Activated T-cell treated with anti-CD3 and anti-CD28 coated beads, Interleukin-2, amount 50 U/mL, for 24 hours (primary cell): ENCODE data around the gene RAB40A.
A peak's percentile ranks its signal among the peaks of the same experiment; 100 is the strongest.

Experiments used
- DNase-seq: peaks from one replicate; pipeline ENCODE4 v3.0.0-alpha.2; 2020
- H3K27ac Mint-ChIP-seq: 2 replicates; pipeline ENCODE4 v1.8.0; 2020; ENCODE audit warnings: mild to moderate bottlenecking, mixed read lengths
- H3K27me3 Mint-ChIP-seq: 2 replicates; pipeline ENCODE4 v1.8.0; 2020; ENCODE audit warnings: mixed read lengths
- H3K36me3 Mint-ChIP-seq: 2 replicates; pipeline ENCODE4 v1.8.0; 2020; ENCODE audit warnings: low read depth, mixed read lengths
- H3K4me1 Mint-ChIP-seq: 2 replicates; pipeline ENCODE4 v1.8.0; 2020; ENCODE audit warnings: low read depth, mixed read lengths
- H3K4me3 Mint-ChIP-seq: 2 replicates; pipeline ENCODE4 v1.8.0; 2020; ENCODE audit warnings: mild to moderate bottlenecking, moderate library complexity, mixed read lengths
- H3K9me3 Mint-ChIP-seq: 2 replicates; pipeline ENCODE4 v1.8.0; 2020; ENCODE audit warnings: mixed read lengths

The RAB40A gene

GRCh38 chrX:103536732-103537131 lies 17.4 kb upstream of the RAB40A start:
- Mint-ChIP-seq H3K27ac (no peak overlapping the region), H3K36me3 (no peaks in the 10 kb centered on the region), H3K4me3 (no peak overlapping the region), H3K27me3 (peaks cover 37% of the 10 kb centered on the region), H3K4me1 (peaks cover 3% of the 10 kb centered on the region), H3K9me3 (no peaks in the 10 kb centered on the region)
- no peak for DNase-seq

- Mint-ChIP-seq H3K9me3 (no peaks in the 10 kb centered on the region), H3K4me1 (peaks cover 3% of the 10 kb centered on the region), H3K27me3 (peaks cover 35% of the 10 kb centered on the region), H3K36me3 (no peaks in the 10 kb centered on the region), H3K4me3 (no peak overlapping the region), H3K27ac (no peak overlapping the region)
- DNase-seq, result no peak
Observed at GRCh38 chrX:103536071-103536470, 16.8 kb upstream of the RAB40A start.

- no peaks in the 10 kb centered on the region for H3K36me3 Mint-ChIP-seq
- H3K4me3 Mint-ChIP-seq, result no peak overlapping the region
- peaks cover 3% of the 10 kb centered on the region for H3K4me1 Mint-ChIP-seq
- H3K27me3 Mint-ChIP-seq, result peaks cover 37% of the 10 kb centered on the region
- DNase-seq, result no peak
- no peaks in the 10 kb centered on the region for H3K9me3 Mint-ChIP-seq
- no peak overlapping the region for H3K27ac Mint-ChIP-seq
Observed at GRCh38 chrX:103535206-103535605, 15.9 kb upstream of the RAB40A start.

DNA sequence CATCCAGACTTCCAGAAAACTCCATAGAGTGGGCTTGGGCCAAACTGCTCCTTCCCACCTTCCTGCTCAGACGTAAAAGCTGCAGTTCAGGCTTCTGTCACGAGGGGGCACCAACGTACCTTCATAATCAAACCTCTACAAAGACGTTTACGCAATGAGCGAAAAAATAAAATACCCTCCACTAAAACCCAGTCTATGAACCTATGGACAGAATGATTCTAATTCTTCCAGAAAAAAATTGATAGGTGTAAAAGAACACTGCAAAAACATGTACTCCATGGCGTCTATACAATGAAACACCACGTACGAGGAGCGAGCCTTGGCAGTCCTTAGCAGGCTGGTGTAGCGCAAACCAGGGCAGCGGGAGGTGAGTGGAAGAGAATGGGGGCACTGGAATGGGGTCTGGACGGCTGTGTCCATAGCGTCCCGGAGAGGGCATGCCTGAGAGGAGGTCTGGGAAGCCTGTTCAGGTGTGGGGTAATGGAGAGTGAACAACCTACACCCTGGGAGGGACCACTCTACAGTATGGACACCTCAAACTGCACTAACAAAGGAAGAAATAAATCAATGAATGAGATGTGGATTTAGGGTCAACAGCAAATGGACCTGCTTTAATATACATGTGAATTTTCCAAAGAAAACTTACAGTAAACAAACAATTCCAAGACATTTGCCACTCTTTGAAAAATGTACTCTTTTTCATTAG lies 14.4 kb upstream of the RAB40A start:
- Mint-ChIP-seq H3K36me3 (no peaks in the 10 kb centered on the region), H3K4me1 (peaks cover 3% of the 10 kb centered on the region), H3K27ac (no peak overlapping the region), H3K9me3 (no peaks in the 10 kb centered on the region), H3K4me3 (peak overlapping the region; percentile 54), H3K27me3 (peaks cover 44% of the 10 kb centered on the region)
- DNase-seq, result peak; percentile 82

DNA sequence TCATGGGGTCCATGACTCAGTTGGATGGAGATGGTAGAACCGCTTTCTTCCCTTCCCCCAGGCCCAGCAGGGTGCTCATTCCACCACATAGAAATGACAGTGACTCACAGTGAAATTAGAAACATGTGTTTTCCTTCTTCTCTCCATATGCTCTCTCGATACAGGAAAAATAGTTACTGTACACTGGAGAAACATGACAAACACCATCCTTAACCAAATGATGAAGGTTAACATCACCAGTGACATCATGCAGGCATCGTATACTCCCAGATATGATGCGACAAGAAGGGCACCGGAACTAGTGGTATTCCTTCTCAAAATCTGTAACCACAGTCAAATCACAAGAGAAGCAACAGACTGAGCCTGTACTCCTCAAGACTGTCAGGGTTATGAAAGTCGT lies 11.7 kb upstream of the RAB40A start:
- no peak for DNase-seq
- peaks cover 52% of the 10 kb centered on the region for H3K27me3 Mint-ChIP-seq
- no peak overlapping the region for H3K4me3 Mint-ChIP-seq
- no peaks in the 10 kb centered on the region for H3K36me3 Mint-ChIP-seq
- H3K4me1 Mint-ChIP-seq, result peaks cover 3% of the 10 kb centered on the region
- H3K9me3 Mint-ChIP-seq, result no peaks in the 10 kb centered on the region
- no peak overlapping the region for H3K27ac Mint-ChIP-seq

DNA sequence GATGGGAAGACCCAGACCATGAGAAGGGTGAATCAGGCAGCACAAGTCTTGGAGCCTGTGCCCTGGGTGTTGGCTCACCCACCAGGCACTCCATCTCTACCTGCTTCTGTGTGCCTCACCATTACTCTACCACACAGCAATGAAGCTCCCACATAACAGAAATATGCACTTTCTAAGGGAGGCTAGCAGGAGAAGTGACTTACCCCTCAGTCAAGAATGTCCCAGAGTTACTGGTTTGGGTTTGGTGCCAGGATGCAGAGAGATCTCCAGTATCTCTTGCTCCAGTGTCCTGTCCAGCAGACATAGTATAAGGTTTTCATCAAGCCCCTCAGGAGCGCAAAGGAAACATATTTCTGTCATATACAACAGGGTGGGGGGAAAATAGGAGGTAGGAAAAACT lies 11.3 kb upstream of the RAB40A start:
- Mint-ChIP-seq H3K4me1 (peaks cover 3% of the 10 kb centered on the region), H3K27ac (no peak overlapping the region), H3K36me3 (no peaks in the 10 kb centered on the region), H3K27me3 (peaks cover 52% of the 10 kb centered on the region), H3K9me3 (no peaks in the 10 kb centered on the region), H3K4me3 (no peak overlapping the region)
- no peak for DNase-seq

DNA sequence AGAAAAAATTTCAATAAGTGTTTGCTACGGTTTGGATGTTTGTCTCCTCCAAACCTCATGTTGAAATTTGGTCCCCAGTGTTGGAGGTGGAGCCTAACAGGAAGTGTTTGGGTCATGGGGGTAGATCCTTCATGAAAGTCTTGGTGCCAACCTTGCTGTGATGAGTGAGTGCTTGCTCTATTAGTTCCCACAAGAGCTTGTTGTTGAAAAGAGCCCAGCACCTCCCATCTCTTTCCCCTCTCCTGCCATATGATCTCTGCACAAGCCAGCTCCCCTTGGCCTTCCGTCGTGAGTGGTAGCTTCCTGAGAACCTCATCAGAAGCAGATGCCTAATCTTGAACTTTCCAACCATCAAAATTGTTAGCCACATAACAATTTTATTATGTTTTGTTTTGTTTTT lies 10.3 kb upstream of the RAB40A start:
- no peak for DNase-seq
- Mint-ChIP-seq H3K27me3 (peaks cover 52% of the 10 kb centered on the region), H3K36me3 (no peaks in the 10 kb centered on the region), H3K4me3 (no peak overlapping the region), H3K4me1 (peaks cover 3% of the 10 kb centered on the region), H3K27ac (no peak overlapping the region), H3K9me3 (no peaks in the 10 kb centered on the region)

GRCh38 chrX:103524747-103525146 lies 5.5 kb upstream of the RAB40A start:
- no peak overlapping the region for H3K4me3 Mint-ChIP-seq
- H3K4me1 Mint-ChIP-seq, result no peaks in the 10 kb centered on the region
- no peak for DNase-seq
- H3K27ac Mint-ChIP-seq, result no peak overlapping the region
- H3K9me3 Mint-ChIP-seq, result no peaks in the 10 kb centered on the region
- H3K36me3 Mint-ChIP-seq, result no peaks in the 10 kb centered on the region
- peaks cover 42% of the 10 kb centered on the region for H3K27me3 Mint-ChIP-seq

GRCh38 chrX:103523605-103524004 lies 4.3 kb upstream of the RAB40A start:
- H3K4me1 Mint-ChIP-seq, result no peaks in the 10 kb centered on the region
- H3K27ac Mint-ChIP-seq, result no peak overlapping the region
- H3K4me3 Mint-ChIP-seq, result no peak overlapping the region

GRCh38 chrX:103520386-103520785 lies 1.1 kb upstream of the RAB40A start:
- H3K4me1 Mint-ChIP-seq, result no peaks in the 10 kb centered on the region
- no peak for DNase-seq
- H3K4me3 Mint-ChIP-seq, result no peak overlapping the region
- no peaks in the 10 kb centered on the region for H3K36me3 Mint-ChIP-seq
- no peaks in the 10 kb centered on the region for H3K9me3 Mint-ChIP-seq
- peaks cover 35% of the 10 kb centered on the region for H3K27me3 Mint-ChIP-seq
- no peak overlapping the region for H3K27ac Mint-ChIP-seq

More at GRCh38 chrX:103523605-103524004, 4.3 kb upstream of the RAB40A start:
- H3K27me3 Mint-ChIP-seq, result peaks cover 36% of the 10 kb centered on the region
- no peaks in the 10 kb centered on the region for H3K36me3 Mint-ChIP-seq
- no peak for DNase-seq
- no peaks in the 10 kb centered on the region for H3K9me3 Mint-ChIP-seq

DNA sequence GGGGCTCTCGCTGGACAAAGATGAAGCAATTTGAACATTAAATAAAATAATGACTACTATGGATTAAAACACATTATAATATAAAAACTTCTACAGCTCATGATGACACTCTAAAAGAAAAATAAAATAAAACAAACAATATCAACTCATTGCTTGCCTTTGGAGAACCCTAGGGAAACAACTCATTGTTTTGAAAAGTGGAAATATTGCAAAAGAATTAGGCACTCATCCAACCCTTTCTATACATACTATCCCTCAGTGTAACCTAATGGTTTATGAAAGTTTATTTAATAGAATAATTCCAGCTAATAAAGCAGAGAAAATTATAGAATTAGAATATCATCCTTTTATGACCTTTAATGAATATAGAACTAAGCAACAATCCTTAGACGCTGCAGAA lies 718 bp downstream of the RAB40A start:
- DNase-seq, result no peak
- Mint-ChIP-seq H3K36me3 (no peaks in the 10 kb centered on the region), H3K4me3 (no peak overlapping the region), H3K9me3 (no peaks in the 10 kb centered on the region), H3K4me1 (no peaks in the 10 kb centered on the region), H3K27ac (no peak overlapping the region), H3K27me3 (peaks cover 33% of the 10 kb centered on the region)

- H3K4me3 Mint-ChIP-seq, result no peak overlapping the region
- H3K36me3 Mint-ChIP-seq, result no peaks in the 10 kb centered on the region
- DNase-seq, result no peak
- no peaks in the 10 kb centered on the region for H3K9me3 Mint-ChIP-seq
- H3K27me3 Mint-ChIP-seq, result peaks cover 34% of the 10 kb centered on the region
- no peak overlapping the region for H3K27ac Mint-ChIP-seq
- H3K4me1 Mint-ChIP-seq, result no peaks in the 10 kb centered on the region
Observed at GRCh38 chrX:103517246-103517645, 2.0 kb downstream of the RAB40A start.

GRCh38 chrX:103513476-103514108 lies 5.7 kb downstream of the RAB40A start:
- no peak for DNase-seq
- Mint-ChIP-seq H3K27me3 (peaks cover 40% of the 10 kb centered on the region), H3K9me3 (no peaks in the 10 kb centered on the region), H3K4me1 (no peaks in the 10 kb centered on the region), H3K4me3 (no peak overlapping the region), H3K27ac (no peak overlapping the region), H3K36me3 (no peaks in the 10 kb centered on the region)

DNA sequence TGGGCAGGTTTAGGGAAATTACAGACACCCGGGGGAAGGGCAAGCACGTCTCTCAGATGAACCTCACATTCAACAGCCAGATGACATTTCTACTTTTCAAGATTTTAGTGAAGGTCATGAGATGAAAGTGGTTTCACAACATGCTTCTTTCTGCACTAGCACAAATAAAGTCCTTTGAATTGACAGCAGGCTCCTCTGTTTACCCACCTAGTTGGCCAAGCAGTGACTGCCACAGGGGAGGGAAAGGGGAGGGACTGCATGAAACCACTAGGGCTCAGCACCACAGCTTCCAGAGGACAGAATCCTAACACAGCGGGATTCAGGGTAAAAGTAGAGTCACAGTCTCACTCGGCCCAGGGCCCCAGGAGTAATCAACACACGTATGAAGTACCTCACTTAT lies 6.2 kb downstream of the RAB40A start:
- no peak overlapping the region for H3K27ac Mint-ChIP-seq
- no peak overlapping the region for H3K4me3 Mint-ChIP-seq
- H3K36me3 Mint-ChIP-seq, result no peaks in the 10 kb centered on the region
- no peaks in the 10 kb centered on the region for H3K4me1 Mint-ChIP-seq
- DNase-seq, result no peak
- H3K27me3 Mint-ChIP-seq, result peaks cover 42% of the 10 kb centered on the region
- no peaks in the 10 kb centered on the region for H3K9me3 Mint-ChIP-seq

GRCh38 chrX:103510031-103510430 lies 9.3 kb downstream of the RAB40A start:
- no peaks in the 10 kb centered on the region for H3K36me3 Mint-ChIP-seq
- no peak overlapping the region for H3K27ac Mint-ChIP-seq
- H3K9me3 Mint-ChIP-seq, result no peaks in the 10 kb centered on the region
- peaks cover 34% of the 10 kb centered on the region for H3K27me3 Mint-ChIP-seq
- no peaks in the 10 kb centered on the region for H3K4me1 Mint-ChIP-seq
- H3K4me3 Mint-ChIP-seq, result no peak overlapping the region
- DNase-seq, result no peak
